SU-DHL-6 (cell line): ENCODE data around the gene LEF1.

Source experiments
- EZH2phosphoT487 ChIP-seq: fragments of 200-600 bp; sonication (generic), shearing (Covaris generic); conservative IDR thresholded peaks from 2 replicates; pipeline ENCODE4 v1.6.1; 2018; ENCODE audit warnings: mild to moderate bottlenecking, antibody characterized with exemption, low read length, moderate library complexity, mixed read lengths
- TF ChIP-seq, protein P1 (sequence below): fragments of 200-600 bp; sonication (generic); IDR thresholded peaks from one replicate; pipeline ENCODE4 v1.5.1; 2017; ENCODE audit warnings: antibody characterized with exemption, mild to moderate bottlenecking, low read length, moderate library complexity; ENCODE audit not compliant: insufficient read depth, poor library complexity, severe bottlenecking

DNA sequence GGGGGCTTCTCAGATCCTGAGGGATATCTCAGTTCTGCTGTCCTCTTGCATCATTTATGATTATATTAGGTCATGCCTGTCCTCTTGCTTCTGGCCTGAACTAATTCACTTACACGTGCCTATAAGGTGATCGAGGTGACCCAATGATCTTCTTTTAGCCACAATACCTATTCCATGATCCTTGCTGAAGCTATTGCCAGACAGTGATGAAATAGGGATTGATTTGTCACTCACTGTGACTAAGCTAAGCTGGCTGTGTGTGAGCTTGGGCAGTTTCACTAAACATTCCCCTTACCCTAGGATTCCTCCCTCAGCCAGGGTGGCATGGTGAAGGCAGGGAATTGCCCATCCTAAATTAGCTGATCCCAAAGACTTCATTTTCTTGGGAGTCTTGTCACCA lies 160.0 kb downstream of the LEF1 start:
- TF ChIP-seq, protein P1, sequence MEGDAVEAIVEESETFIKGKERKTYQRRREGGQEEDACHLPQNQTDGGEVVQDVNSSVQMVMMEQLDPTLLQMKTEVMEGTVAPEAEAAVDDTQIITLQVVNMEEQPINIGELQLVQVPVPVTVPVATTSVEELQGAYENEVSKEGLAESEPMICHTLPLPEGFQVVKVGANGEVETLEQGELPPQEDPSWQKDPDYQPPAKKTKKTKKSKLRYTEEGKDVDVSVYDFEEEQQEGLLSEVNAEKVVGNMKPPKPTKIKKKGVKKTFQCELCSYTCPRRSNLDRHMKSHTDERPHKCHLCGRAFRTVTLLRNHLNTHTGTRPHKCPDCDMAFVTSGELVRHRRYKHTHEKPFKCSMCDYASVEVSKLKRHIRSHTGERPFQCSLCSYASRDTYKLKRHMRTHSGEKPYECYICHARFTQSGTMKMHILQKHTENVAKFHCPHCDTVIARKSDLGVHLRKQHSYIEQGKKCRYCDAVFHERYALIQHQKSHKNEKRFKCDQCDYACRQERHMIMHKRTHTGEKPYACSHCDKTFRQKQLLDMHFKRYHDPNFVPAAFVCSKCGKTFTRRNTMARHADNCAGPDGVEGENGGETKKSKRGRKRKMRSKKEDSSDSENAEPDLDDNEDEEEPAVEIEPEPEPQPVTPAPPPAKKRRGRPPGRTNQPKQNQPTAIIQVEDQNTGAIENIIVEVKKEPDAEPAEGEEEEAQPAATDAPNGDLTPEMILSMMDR: no peak
- TF ChIP-seq EZH2phosphoT487: no peak
